ENCODE data around the gene ARL3.
"Not testable (repeated sequence)": the region's sequence is repeated elsewhere in the genome, so short reads cannot be mapped to it uniquely, and the experiment has no call there.

Gene ARL3

DNA sequence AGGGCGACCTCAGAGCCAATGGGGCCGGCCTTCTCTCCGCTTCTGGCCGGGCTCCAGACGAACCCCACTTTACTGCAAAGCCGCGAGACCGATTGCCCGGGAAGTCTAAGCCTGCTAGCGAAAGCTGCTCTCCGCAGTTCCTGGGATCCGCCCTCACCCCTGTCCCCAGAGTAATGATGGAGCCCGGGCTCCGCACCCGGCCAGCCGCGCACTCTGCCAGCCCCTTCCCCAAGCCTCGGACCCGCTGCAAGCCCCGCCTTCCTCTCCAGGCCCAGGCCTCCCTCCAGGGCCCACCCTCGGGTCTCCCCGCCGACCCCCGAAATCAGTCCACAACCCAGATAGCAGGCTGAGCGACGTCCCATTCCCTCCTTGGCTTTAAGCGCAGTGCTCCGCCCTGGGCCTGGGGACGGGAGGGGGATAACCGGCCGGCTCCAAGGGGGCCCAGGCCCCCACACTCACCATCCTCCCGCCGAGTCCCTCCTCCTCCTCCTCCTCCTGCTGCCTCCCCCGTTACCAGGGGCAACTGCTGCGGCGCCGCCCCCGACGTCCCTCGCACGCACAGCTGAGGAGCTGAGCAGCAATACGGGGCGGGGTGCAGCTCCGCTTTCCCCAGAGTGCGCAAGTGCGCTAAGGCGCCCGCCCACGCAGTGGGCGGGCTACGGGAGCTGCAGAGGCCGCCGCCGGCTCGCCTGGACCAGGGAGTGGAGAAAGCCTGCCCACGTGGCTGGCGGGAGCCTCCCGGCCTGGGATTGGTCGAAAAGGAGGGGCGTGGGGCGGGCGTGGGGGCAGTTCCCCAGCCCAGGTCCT is at the start of gene ARL3:
Gene ARL3, minus strand, starts transcription at position 584 of the 807 bp plus-strand sequence. Its CDS starts 122 bp downstream, at position 462.
- DNase-seq (ENCODE audit: low read depth in 2 of 2) = peak; percentile 88 to 89

DNA sequence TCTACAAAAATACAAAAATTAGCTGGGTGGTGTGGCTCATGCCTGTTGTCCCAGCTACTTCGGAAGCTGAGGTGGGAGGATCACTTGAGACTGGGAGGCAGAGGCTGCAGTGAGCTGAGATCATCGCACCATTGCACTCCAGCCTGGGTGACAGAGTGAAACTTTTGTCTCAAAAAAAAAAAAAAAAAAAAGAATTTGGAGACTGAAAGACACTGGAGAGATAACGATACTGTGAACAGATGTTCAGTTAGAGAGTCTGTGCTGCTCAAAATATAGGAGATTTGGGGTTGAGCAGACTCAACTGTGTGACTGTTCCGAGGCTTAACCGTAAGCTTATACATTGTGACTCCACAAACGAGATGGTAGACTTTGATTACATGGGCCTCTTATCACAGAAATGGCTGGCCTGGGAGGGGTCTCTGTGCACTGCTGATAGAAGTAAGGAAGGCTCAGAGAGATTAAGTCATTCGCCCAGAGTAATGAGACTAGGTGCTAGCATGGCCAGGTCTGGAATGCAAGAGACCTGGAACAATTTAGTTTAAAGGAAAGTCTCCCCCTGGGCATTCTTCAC is 48.9 kb upstream of the ARL3 start:
- no peak for DNase-seq (ENCODE audit: low read depth in 2 of 2)

- DNase-seq (ENCODE audit: low read depth in 2 of 2) = no peak
These were observed 48.3 kb upstream of the ARL3 start for GRCh38 chr10:102762401-102763015.

DNA sequence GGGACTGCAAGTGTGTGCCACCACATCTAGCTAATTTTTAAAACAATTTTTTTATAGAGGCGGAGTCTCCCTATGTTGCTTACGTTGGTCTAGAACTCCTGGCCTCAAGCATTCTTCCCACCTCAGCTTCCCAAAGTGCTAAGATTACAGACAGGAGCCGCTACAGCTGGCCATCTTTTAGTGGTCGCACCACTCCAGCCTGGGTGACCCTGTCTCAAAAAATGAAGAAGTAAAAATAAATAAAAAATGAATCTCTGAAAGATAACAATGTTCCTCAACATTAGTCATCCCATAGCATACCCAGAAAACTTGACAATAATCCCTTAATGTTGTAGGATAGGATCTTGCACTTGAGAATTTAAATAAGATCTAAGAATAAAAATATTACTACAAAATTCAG is 47.8 kb upstream of the ARL3 start:
- DNase-seq (ENCODE audit: low read depth in 2 of 2) = no peak

GRCh38 chr10:102759497-102760210 is 45.5 kb upstream of the ARL3 start:
- DNase-seq (ENCODE audit: low read depth in 2 of 2) = no peak

DNA sequence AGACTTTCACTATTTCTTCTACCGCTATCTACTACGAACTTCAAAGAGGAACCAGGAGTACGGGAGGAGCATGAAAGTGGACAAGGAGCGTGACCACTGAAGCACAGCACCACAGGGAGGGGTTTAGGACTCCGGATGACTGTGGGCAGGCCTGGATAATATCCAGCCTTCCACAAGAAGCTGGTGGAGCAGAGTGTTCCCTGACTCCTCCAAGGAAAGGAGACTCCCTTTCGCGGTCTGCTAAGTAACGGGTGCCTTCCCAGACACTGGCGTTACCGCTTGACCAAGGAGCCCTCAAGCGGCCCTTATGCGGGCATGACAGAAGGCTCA is 44.7 kb upstream of the ARL3 start:
- not testable (repeated sequence) for DNase-seq (ENCODE audit: low read depth in 2 of 2)

DNA sequence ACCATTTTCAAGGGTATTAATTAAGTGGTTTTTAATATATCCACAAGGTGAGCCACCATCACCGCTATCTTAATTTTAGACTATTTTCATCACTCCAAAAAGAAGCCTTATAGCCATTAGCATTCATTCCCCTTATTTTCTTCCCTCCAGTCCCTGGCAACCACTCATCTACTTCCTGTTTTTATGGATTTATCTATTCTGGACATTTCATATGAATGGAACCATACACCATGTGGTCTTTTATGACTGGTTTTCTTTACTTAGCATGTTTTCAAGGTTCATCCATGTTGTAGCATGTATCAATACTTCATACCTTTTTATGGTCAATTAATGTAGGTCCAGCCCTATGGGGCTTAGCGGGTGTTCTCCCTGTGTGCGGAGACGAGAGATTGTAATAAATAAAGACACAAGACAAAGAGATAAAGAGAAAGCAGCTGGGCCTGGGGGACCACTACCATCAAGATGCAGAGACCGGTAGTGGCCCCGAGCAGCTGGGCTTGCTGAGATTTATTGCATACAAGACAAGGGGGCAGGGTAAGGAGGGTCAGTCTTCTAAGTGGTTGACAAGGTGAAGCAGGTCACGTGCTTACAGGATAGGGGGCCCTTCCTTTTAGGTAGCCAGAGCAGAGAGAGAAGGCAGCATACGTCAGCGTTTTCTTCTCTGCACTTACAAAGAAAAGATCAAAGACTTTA is 44.2 kb upstream of the ARL3 start:
- no peak for DNase-seq (ENCODE audit: low read depth in 2 of 2)

GRCh38 chr10:102757323-102757722 is 43.1 kb upstream of the ARL3 start:
- no peak for DNase-seq (ENCODE audit: low read depth in 2 of 2)

DNA sequence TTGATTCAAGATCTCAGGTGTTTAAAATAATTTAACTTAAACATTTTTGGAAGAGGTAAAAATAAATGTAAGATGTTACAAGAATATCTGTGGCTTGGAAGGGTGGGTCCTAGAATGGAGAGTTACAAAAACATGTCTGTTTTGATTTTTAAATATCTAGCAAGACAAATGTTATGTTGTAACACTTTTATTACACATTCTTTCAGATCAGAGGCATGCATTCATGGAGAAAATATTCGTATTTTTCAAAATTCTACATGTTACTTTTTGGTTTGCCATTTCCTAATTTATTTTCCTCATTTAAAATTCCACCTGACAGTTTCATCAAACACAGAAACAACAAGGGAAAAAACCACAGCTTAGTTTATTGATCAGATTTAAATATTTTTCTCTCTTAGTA is 39.5 kb upstream of the ARL3 start:
- DNase-seq (ENCODE audit: low read depth in 2 of 2) = no peak

DNA sequence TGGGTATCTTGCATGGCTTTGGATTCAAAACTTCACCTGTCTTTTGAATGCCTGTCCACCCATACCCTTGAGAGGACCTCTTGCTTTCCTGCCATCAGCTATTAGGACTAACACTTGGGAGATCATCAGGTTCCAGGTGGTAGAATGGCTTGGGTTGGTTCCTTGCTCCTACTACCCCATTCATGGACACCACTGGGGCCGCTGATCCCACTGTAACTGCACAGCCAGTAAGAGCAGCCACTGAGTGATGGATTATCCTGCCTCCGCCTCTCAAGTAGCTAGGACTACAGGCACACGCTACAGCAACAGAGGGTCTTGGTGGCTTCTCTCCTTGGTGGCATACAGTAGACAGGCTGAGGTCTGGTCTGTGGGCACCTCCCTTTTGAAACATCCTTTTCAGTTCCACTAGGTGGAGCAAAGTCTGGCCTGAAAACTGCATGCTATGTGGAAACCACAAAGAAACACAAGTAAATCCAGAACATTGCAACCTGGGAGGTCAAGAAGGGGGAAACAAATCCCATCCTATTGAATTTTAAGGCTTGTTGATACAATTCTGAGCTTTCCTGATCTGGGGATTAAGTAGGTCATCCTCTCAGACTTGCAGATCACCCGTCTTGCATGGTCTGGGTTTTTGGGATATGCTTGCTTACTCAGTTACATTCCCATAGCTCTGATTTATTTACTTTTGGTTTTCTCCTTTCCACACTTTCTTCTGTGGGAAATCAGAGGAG is 38.9 kb upstream of the ARL3 start:
- DNase-seq (ENCODE audit: low read depth in 2 of 2) = no peak

GRCh38 chr10:102752266-102752930 is 38.2 kb upstream of the ARL3 start:
- DNase-seq (ENCODE audit: low read depth in 2 of 2) = no peak

- no peak for DNase-seq (ENCODE audit: low read depth in 2 of 2)
These were observed 31.0 kb upstream of the ARL3 start for GRCh38 chr10:102745157-102745556.

- DNase-seq (ENCODE audit: low read depth in 2 of 2) = no peak
These were observed 30.3 kb upstream of the ARL3 start for GRCh38 chr10:102744374-102745051.

DNA sequence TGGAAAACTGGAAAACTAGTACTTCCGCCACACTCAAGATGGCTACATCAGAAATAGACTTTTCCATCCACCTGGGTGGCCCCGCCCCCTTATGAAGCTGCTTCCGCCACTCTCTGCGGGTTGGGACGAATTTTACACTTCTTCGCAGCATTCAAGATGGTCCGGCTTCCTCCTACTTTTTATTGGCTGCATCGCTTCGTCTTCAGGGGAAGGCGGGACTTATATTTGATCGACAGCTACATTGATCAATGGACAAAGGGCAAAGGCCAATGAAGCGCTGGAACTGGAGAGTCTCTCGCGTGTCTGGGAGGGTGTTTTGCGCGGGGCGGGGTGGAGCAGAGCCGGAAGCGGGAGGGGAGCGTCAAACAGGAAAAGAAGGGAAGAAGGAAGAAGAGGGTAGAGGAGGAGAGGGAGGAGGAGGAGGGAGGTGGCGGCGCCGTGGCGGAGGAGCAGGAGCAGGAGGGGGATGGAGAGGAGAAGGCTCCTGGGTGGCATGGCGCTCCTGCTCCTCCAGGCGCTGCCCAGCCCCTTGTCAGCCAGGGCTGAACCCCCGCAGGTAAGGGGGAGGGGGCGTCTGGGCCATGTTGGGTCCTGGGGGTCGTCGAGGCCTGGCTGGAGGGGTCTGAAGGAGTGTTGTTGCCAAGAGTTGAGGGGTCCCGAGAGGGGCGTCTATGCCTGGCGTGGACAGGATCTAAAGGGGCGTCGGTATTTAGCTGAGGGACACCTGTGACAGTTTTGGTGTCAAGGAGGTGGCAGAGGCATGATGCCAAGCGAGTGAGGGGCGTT is 29.6 kb upstream of the ARL3 start, which contains the start of gene WBP1L:
Gene WBP1L, plus strand, starts transcription at position 361 of the 786 bp plus-strand sequence. Its CDS starts 106 bp downstream, at position 467.
- DNase-seq (ENCODE audit: low read depth in 2 of 2) = peak; percentile 89

DNA sequence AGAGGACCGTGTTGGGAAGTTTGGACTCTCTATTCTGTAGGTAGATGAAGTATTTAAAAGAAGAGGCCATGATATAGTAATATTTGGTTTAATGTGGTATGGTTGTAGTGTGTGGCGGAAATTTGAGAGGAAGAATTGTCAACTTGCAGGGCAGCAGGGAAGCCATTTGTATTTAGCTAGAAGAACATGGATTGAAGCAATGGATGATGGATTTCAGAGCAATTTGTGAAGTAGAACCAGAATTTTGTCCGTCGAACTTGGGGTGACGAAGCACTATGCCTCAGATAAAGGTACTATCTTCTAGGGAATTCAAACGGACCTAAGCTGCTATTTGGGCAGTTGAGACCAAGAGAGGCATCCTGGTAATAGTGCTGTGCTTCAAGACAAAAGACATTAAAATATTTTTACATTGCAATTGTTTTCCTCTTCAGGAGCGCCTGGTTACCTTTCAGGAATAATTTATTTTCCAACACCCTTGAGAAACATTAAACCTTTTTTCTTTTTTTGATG is 28.9 kb upstream of the ARL3 start:
- DNase-seq (ENCODE audit: low read depth in 2 of 2) = no peak

DNA sequence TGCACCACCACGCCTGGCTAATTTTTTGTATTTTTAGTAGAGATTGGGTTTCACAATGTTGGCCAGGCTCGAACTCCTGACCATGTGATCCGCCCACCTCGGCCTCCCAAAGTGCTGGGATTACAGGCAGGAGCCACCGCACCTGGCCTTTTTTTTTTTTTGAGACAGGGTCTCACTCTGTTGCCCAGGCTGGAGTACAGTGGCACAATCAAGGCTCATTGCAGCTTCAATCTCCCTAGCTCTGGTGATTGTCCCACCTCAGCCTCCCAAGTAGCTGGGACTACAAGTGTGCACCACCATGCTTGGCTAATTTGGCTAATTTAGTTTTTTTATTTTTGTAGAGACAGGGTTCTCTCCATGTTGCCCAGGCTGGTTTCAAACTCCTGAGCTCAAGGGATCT is 28.1 kb upstream of the ARL3 start:
- DNase-seq (ENCODE audit: low read depth in 2 of 2) = not testable (repeated sequence)

GRCh38 chr10:102741726-102742237 is 27.6 kb upstream of the ARL3 start:
- DNase-seq (ENCODE audit: low read depth in 2 of 2) = no peak

DNA sequence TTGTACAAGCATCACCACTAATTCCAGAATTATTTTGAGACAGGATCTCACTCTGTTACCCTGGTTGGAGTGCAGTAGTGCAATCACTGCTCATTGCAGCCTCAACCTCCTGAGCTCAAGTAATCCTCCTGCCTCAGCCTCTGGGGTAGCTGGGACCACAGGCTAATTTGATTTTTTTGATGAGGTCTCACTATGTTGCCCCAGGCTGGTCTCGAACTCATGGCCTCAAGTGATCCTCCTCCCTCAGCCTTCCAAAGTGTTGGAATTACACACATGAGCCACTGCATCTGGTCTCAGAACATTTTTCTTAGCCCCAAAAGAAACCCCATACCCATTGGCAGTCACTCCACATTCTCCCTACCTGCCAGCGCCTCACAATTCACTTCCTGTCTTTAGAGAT is 26.0 kb upstream of the ARL3 start:
- no peak for DNase-seq (ENCODE audit: low read depth in 2 of 2)

DNA sequence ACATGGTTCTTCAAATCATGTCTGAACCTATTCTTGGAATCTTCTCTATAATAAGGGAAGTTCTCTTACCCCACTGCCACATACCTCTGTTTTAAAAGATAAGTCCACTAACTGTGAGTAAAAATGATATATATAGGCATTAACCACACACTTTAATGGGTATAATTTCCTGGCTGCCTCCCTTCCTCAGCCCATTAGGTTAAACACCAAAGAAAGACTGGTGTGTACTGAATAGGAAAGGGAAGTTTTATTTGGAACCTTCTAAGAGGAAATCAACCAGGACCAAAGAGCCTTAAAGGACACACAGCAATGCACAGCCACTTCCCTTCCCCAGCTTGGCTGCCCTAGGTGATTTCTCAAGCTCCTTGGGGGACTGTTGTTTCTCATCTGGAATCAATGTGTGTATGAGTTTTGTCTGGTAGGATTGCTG is 24.5 kb upstream of the ARL3 start:
- DNase-seq (ENCODE audit: low read depth in 2 of 2) = no peak
